HCT116 (cell line): Measurements from ENCODE around the gene CHAD. TPM values are rescaled to one million over a fixed set of nuclear protein-coding genes. Genes with fewer than 3 reads are reported as not detected.

Experiments
- ATAC-seq: fragments of 200-7000 bp; cut with Tn5 transposase; 2 replicates; pipeline ENCODE4 v1.9.1; 2020; ENCODE audit warnings: mild to moderate bottlenecking, moderate library complexity
- BruUV-seq: library from RNA; stranded (reverse); fragments of 400-500 nt; replicated peaks from 2 replicates; lab custom pipeline; 2021; lab: Mats Ljungman, UMichigan
- CTCF ChIA-PET: fragments of 300-600 bp; sonication (Branson Sonifier 250); formaldehyde crosslinking; loops from one replicate; lab custom pipeline; 2021; ENCODE audit warnings: antibody characterized with exemption; lab: Charles Lee
- POLR2A ChIA-PET: fragments of 300-600, 350-600 bp; sonication (Branson Sonifier 250); formaldehyde crosslinking; loops from one replicate; lab custom pipeline; 2021; ENCODE audit warnings: antibody characterized with exemption; lab: Charles Lee
- RAD21 ChIA-PET, 2 experiments: fragments of 300-600 bp; sonication (Branson Sonifier 250); formaldehyde crosslinking; loops; one replicate each; lab custom pipeline; 2023; ENCODE audit warnings: low total read pairs in 2 of 2; ENCODE audit not compliant: uncharacterized antibody in 2 of 2, unreplicated experiment in 2 of 2, low non-redundant PET in 1 of 2; lab: Charles Lee
- DNase-seq: peaks from one replicate; pipeline ENCODE4 v3.0.0-alpha.2; 2010; ENCODE audit warnings: low read depth, low spot score
- H2AFZ ChIP-seq: fragments of 200-600 bp; shearing (Covaris generic), sonication (generic); 2 replicates; pipeline ENCODE4 v1.6.1; 2017; ENCODE audit warnings: low read depth, mixed run types, mixed read lengths, antibody characterized with exemption, low read length; ENCODE audit not compliant: poor library complexity, severe bottlenecking
- H3K27ac ChIP-seq: 2 replicates; pipeline ENCODE4 v1.5.1; 2012; ENCODE audit warnings: low read depth, low read length
- H3K27me3 ChIP-seq: fragments of 200-600 bp; sonication (generic); 2 replicates; pipeline ENCODE4 v1.6.1; 2016; ENCODE audit warnings: mixed run types, low read length, mixed read lengths; ENCODE audit not compliant: insufficient read depth
- H3K36me3 ChIP-seq, 2 experiments: fragments of 200-500 bp in 1 of 2; fragments of 200-600 bp in 1 of 2; sonication (Bioruptor generic) in 1 of 2; sonication (generic) in 1 of 2; 2 replicates each; pipeline versions ENCODE4 v1.5.1 to v1.6.1; 2014 to 2016; ENCODE audit warnings: low read length in 2 of 2, inconsistent platforms in 1 of 2, mixed read lengths in 1 of 2, mixed run types in 1 of 2; ENCODE audit not compliant: insufficient read depth in 2 of 2, control insufficient read depth in 1 of 2
- H3K4me1 ChIP-seq, 2 experiments: fragments of 200-600 bp in 1 of 2; sonication (generic) in 1 of 2; 2 replicates each; pipeline versions ENCODE4 v1.5.1 to v1.6.1; 2012 to 2017; ENCODE audit warnings: low read length in 2 of 2, inconsistent platforms in 1 of 2, mild to moderate bottlenecking in 1 of 2, mixed read lengths in 1 of 2, mixed run types in 1 of 2, moderate library complexity in 1 of 2; ENCODE audit not compliant: insufficient read depth in 2 of 2, control insufficient read depth in 1 of 2
- H3K4me2 ChIP-seq: fragments of 200-600 bp; sonication (generic); 2 replicates; pipeline ENCODE4 v1.6.1; 2017; ENCODE audit warnings: mixed run types, low read length, mixed read lengths
- H3K4me3 ChIP-seq, 2 experiments: fragments of 200-600 bp in 1 of 2; sonication (generic) in 1 of 2; replicated peaks in 1 of 2; 2 replicates each; pipeline ENCODE4 v1.5.1; 2011 to 2016; ENCODE audit warnings: low read length in 2 of 2, control low read depth in 1 of 2, low read depth in 1 of 2, mild to moderate bottlenecking in 1 of 2, mixed read lengths in 1 of 2, mixed run types in 1 of 2
- H3K79me2 ChIP-seq: fragments of 200-600 bp; sonication (generic); 2 replicates; pipeline ENCODE4 v1.6.1; 2017; ENCODE audit warnings: mild to moderate bottlenecking, mixed run types, low read length, moderate library complexity, mixed read lengths; ENCODE audit not compliant: insufficient read depth
- H3K9ac ChIP-seq: fragments of 200-600 bp; sonication (generic); 2 replicates; pipeline ENCODE4 v1.6.1; 2016; ENCODE audit warnings: low read length, mixed read lengths
- H3K9me2 ChIP-seq: fragments of 200-600 bp; sonication (generic), shearing (Covaris generic); 2 replicates; pipeline ENCODE4 v1.6.1; 2017; ENCODE audit warnings: mixed run types, mild to moderate bottlenecking, moderate library complexity; ENCODE audit not compliant: insufficient read depth
- H3K9me3 ChIP-seq, 2 experiments: fragments of 200-500 bp in 1 of 2; fragments of 200-600 bp in 1 of 2; sonication (Bioruptor generic) in 1 of 2; sonication (generic) in 1 of 2; 2 replicates each; pipeline ENCODE4 v1.6.1; 2014 to 2017; ENCODE audit warnings: low read length in 2 of 2, mixed read lengths in 2 of 2, inconsistent platforms in 1 of 2, low read depth in 1 of 2, mild to moderate bottlenecking in 1 of 2, mixed run types in 1 of 2, moderate library complexity in 1 of 2; ENCODE audit not compliant: control insufficient read depth in 1 of 2, insufficient read depth in 1 of 2
- H4K20me1 ChIP-seq: fragments of 200-600 bp; sonication (generic), shearing (Covaris generic); 2 replicates; pipeline ENCODE4 v1.6.1; 2017; ENCODE audit warnings: mixed run types, mild to moderate bottlenecking, moderate library complexity; ENCODE audit not compliant: insufficient read depth
- ATF3 ChIP-seq: IDR thresholded peaks from 2 replicates; pipeline ENCODE4 v1.6.1; 2012
- CBX3 ChIP-seq: IDR thresholded peaks from 2 replicates; pipeline ENCODE4 v1.6.1; 2012; ENCODE audit warnings: low read depth
- CTCF ChIP-seq, 3 experiments: fragments of 200-600 bp in 1 of 3; sonication (generic) in 1 of 3; IDR thresholded peaks in 2 of 3; conservative IDR thresholded peaks in 1 of 3; 2 replicates each; pipeline ENCODE4 v1.5.1; 2012 to 2017; ENCODE audit warnings: low read depth in 2 of 3, low read length in 2 of 3, antibody characterized with exemption in 1 of 3, borderline replicate concordance in 1 of 3, control low read depth in 1 of 3, mild to moderate bottlenecking in 1 of 3, mixed read lengths in 1 of 3, mixed run types in 1 of 3, moderate library complexity in 1 of 3; ENCODE audit not compliant: insufficient read depth in 1 of 3
- EGR1 ChIP-seq: IDR thresholded peaks from 2 replicates; pipeline ENCODE4 v1.6.1; 2012; ENCODE audit warnings: low read depth
- ELF1 ChIP-seq: IDR thresholded peaks from 2 replicates; pipeline ENCODE4 v1.6.1; 2012; ENCODE audit warnings: low read depth, borderline replicate concordance
- EZH2phosphoT487 ChIP-seq: fragments of 200-600 bp; IDR thresholded peaks from 2 replicates; pipeline ENCODE4 v1.6.1; 2018; ENCODE audit warnings: antibody characterized with exemption, borderline replicate concordance
- FOSL1 ChIP-seq: IDR thresholded peaks from 2 replicates; pipeline ENCODE4 v1.6.1; 2012; ENCODE audit warnings: low read depth
- JUND ChIP-seq: IDR thresholded peaks from 2 replicates; pipeline ENCODE4 v1.6.1; 2012
- MAX ChIP-seq: IDR thresholded peaks from 2 replicates; pipeline ENCODE4 v1.6.1; 2012
- POLR2A ChIP-seq: IDR thresholded peaks from 2 replicates; pipeline ENCODE4 v1.7.0; 2011; ENCODE audit warnings: borderline replicate concordance; ENCODE audit not compliant: insufficient read depth, insufficient read length; ENCODE audit errors: extremely low read depth
- POLR2AphosphoS5 ChIP-seq: IDR thresholded peaks from 2 replicates; pipeline ENCODE4 v1.6.1; 2011; ENCODE audit warnings: mild to moderate bottlenecking, low read depth, low read length, moderate library complexity
- RAD21 ChIP-seq: IDR thresholded peaks from 2 replicates; pipeline ENCODE4 v1.6.1; 2012; ENCODE audit warnings: low read depth, mild to moderate bottlenecking
- SIN3A ChIP-seq: IDR thresholded peaks from 2 replicates; pipeline ENCODE4 v1.6.1; 2012; ENCODE audit warnings: low read depth
- SP1 ChIP-seq: IDR thresholded peaks from 2 replicates; pipeline ENCODE4 v1.6.1; 2012; ENCODE audit warnings: low read depth
- TCF7L2 ChIP-seq: IDR thresholded peaks from 2 replicates; pipeline ENCODE4 v1.7.0; 2011; ENCODE audit warnings: borderline replicate concordance, inconsistent platforms; ENCODE audit not compliant: insufficient read depth, insufficient read length; ENCODE audit errors: extremely low read depth
- YY1 ChIP-seq: IDR thresholded peaks from 2 replicates; pipeline ENCODE4 v1.6.1; 2011; ENCODE audit warnings: low read length, low read depth, moderate library complexity, mild to moderate bottlenecking; ENCODE audit not compliant: insufficient replicate concordance; ENCODE audit errors: extremely low read depth
- ZBTB33 ChIP-seq: IDR thresholded peaks from 2 replicates; pipeline ENCODE4 v1.6.1; 2011; ENCODE audit warnings: mild to moderate bottlenecking, low read length, moderate library complexity; ENCODE audit not compliant: insufficient replicate concordance; ENCODE audit errors: extremely low read depth
- ZFX ChIP-seq: fragments of 450-650 bp; IDR thresholded peaks from 2 replicates; pipeline ENCODE4 v1.6.1; 2017
- ZNF274 ChIP-seq: fragments of 200-500 bp; sonication (Bioruptor generic); IDR thresholded peaks from 2 replicates; pipeline ENCODE4 v1.6.1; 2014; ENCODE audit warnings: mild to moderate bottlenecking, low read depth, low read length, inconsistent platforms
- intact Hi-C: fragments of 100-400 bp; cut with micrococcal nuclease; formaldehyde crosslinking; loops from 2 replicates; pipeline ENCODE4 v1.10.0; 2022
- total RNA-seq: library from RNA; stranded (reverse); gene quantifications from one replicate; pipeline ENCODE4 v1.2.1, GENCODE V29; 2021; ENCODE audit not compliant: unreplicated experiment

CHAD gene
- total RNA-seq, 1 experiment from 2014 or later, result not detected

GRCh38 chr17:50424996-50425681, 43.5 kb downstream of the CHAD start:
- Histone ChIP-seq H3K36me3 (no peaks in the 10 kb centered on the region; a peak in 1 of 4 replicates), H3K9ac (peak overlapping the region; percentile 59; the same call in 1 of the 2 replicates), H3K27me3 (no peaks in the 10 kb centered on the region), H3K9me3 (no peaks in the 10 kb centered on the region), H3K4me3 (peak overlapping the region; percentile 63 to 73), H3K4me1 (peaks cover 31 to 50% of the 10 kb centered on the region in 2 experiments), H2AFZ (no peak overlapping the region), H3K27ac (peak overlapping the region; percentile 56; the same call in 1 of the 2 replicates), H4K20me1 (no peaks in the 10 kb centered on the region), H3K9me2 (no peaks in the 10 kb centered on the region), H3K79me2 (0 out of 2 replicates have a peak, but pooled peaks cover 7% of the 10 kb centered on the region), H3K4me2 (peak overlapping the region; percentile 89)
- no TSS peak for BruUV-seq
- ChIA-PET POLR2A (no interaction called here), CTCF (interaction anchor here (0.9 kb wide), 1 partner anchor 28 kb away, joined by 3 read pairs; the partner anchor contains the start of gene LRRC59), RAD21 (no interaction called here)
- no peak for DNase-seq
- intact Hi-C loops, result no loop called here
- no peak for ATAC-seq
- TF ChIP-seq EZH2phosphoT487 (no peak), ZFX (no peak), EGR1 (no peak), YY1 (no peak), ZNF274 (no peak), ELF1 (no peak), MAX (no peak), TCF7L2 (no peak), CBX3 (no peak), RAD21 (no peak), POLR2AphosphoS5 (no peak), FOSL1 (no peak), ZBTB33 (no peak), POLR2A (no peak), ATF3 (no peak), CTCF (IDR thresholded peaks at IDR 0.05 in 2 of 3, conservative IDR thresholded peaks at IDR 0.05 in 1 of 3; ENCODE audit: borderline replicate concordance in 1 of 3, insufficient read depth in 1 of 3, low read depth in 2 of 3, low read length in 2 of 3) (no peak), JUND (no peak), SP1 (no peak), SIN3A (no peak)
